ENCODE results near the gene PCNX4. TPM values are rescaled to one million over a fixed set of nuclear protein-coding genes. Genes with fewer than 3 reads are reported as not detected.
"Not testable (repeated sequence)": the region's sequence is repeated elsewhere in the genome, so short reads cannot be mapped to it uniquely, and the experiment has no call there.

PCNX4 gene
- total RNA-seq, 1 experiment from 2014 or later: 60.0 TPM

DNA sequence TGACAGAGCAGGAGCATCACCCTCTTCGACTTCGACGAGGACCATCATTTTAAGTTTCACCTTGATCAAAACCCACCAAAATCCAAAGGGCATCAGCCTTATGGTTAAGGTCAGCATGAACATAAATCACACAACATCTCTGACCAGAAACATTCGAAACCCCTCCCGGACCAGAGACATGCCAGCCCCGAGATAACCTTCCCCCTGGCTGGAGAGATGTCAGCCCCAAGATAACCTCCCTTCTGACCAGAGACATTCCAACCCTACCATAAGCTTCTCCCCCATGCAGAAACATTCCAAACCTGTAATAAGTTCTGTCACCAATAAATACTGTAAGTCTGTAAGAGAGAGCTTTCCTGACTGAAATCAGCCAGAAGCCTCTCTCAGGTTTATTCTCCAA is 6.3 kb downstream of the PCNX4 start:
- ChIA-PET CTCF (no interaction called here), POLR2A (no interaction called here)
- no peaks in the 10 kb centered on the region for H3K27me3 ChIP-seq (ENCODE audit: control insufficient read depth, insufficient read depth, low read length)
- ATAC-seq (no peak), DNase-seq (ENCODE audit: low read depth, low spot score) (no peak)
- no TSS peak for BruUV-seq (replicated peaks)
- intact Hi-C loops (cut with micrococcal nuclease; ENCODE audit: unreplicated experiment): loop anchor here (10.0 kb wide), 1 partner anchor 67 kb away; the partner anchor contains the start of gene DHRS7
- no peaks in the 10 kb centered on the region for H3K9me3 ChIP-seq (ENCODE audit: control insufficient read depth, insufficient read depth, low read depth, low read length)
- peaks cover 14% of the 10 kb centered on the region for H3K4me1 ChIP-seq (ENCODE audit: control insufficient read depth, insufficient read depth, low read length)
- H3K36me3 ChIP-seq (ENCODE audit: control insufficient read depth, insufficient read depth, low read length): no peaks in the 10 kb centered on the region; the same call in none of the 2 replicates
- in situ Hi-C loops (cut with HindIII; ENCODE audit: low pct_unique_long_range_greater_than_20kb, low sequenced_read_pairs): no loop called here
- no peak overlapping the region for H3K27ac ChIP-seq (ENCODE audit: low read length)
- H3K4me3 ChIP-seq (ENCODE audit: low read depth in 2 of 2, low read length in 2 of 2): no peak overlapping the region
- TF ChIP-seq SIN3A (IDR thresholded peaks at IDR 0.05; ENCODE audit: borderline replicate concordance, insufficient read depth, low read depth, low read length): no peak
- TF ChIP-seq, protein P1, sequence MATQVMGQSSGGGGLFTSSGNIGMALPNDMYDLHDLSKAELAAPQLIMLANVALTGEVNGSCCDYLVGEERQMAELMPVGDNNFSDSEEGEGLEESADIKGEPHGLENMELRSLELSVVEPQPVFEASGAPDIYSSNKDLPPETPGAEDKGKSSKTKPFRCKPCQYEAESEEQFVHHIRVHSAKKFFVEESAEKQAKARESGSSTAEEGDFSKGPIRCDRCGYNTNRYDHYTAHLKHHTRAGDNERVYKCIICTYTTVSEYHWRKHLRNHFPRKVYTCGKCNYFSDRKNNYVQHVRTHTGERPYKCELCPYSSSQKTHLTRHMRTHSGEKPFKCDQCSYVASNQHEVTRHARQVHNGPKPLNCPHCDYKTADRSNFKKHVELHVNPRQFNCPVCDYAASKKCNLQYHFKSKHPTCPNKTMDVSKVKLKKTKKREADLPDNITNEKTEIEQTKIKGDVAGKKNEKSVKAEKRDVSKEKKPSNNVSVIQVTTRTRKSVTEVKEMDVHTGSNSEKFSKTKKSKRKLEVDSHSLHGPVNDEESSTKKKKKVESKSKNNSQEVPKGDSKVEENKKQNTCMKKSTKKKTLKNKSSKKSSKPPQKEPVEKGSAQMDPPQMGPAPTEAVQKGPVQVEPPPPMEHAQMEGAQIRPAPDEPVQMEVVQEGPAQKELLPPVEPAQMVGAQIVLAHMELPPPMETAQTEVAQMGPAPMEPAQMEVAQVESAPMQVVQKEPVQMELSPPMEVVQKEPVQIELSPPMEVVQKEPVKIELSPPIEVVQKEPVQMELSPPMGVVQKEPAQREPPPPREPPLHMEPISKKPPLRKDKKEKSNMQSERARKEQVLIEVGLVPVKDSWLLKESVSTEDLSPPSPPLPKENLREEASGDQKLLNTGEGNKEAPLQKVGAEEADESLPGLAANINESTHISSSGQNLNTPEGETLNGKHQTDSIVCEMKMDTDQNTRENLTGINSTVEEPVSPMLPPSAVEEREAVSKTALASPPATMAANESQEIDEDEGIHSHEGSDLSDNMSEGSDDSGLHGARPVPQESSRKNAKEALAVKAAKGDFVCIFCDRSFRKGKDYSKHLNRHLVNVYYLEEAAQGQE (IDR thresholded peaks at IDR 0.05; ENCODE audit: insufficient read depth in 1 of 2, low read depth in 2 of 2, low read length in 1 of 2): no peak
- no peak for TF ChIP-seq POLR2AphosphoS5 (IDR thresholded peaks at IDR 0.05; ENCODE audit: low read depth, low read length)
- TF ChIP-seq TCF7L2 (IDR thresholded peaks at IDR 0.05; ENCODE audit: low read depth, low read length): no peak
- TF ChIP-seq, protein P2, sequence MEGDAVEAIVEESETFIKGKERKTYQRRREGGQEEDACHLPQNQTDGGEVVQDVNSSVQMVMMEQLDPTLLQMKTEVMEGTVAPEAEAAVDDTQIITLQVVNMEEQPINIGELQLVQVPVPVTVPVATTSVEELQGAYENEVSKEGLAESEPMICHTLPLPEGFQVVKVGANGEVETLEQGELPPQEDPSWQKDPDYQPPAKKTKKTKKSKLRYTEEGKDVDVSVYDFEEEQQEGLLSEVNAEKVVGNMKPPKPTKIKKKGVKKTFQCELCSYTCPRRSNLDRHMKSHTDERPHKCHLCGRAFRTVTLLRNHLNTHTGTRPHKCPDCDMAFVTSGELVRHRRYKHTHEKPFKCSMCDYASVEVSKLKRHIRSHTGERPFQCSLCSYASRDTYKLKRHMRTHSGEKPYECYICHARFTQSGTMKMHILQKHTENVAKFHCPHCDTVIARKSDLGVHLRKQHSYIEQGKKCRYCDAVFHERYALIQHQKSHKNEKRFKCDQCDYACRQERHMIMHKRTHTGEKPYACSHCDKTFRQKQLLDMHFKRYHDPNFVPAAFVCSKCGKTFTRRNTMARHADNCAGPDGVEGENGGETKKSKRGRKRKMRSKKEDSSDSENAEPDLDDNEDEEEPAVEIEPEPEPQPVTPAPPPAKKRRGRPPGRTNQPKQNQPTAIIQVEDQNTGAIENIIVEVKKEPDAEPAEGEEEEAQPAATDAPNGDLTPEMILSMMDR (IDR thresholded peaks at IDR 0.05): no peak

DNA sequence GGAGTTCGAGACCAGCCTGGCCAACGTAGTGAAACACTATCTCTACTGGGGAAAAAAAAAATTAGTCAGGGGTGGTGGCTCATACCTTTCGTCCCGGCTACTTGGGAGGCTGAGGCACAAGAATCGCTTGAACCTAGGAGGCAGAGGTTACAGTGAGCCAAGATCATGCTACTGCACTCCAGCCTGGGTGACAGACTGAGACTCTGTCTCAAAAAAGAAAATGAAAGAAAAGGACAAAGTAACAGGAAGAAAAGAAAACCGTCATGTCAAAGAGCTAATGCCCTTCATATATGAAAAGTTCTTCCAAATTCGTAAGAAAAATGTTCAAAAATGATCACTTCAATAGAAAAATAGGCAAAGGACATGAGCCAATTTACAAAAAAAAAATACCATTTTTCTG is 8.1 kb downstream of the PCNX4 start:
- BruUV-seq (replicated peaks); H3K4me1 ChIP-seq (ENCODE audit: control insufficient read depth, insufficient read depth, low read length); ATAC-seq; H3K9me3 ChIP-seq (ENCODE audit: control insufficient read depth, insufficient read depth, low read depth, low read length); DNase-seq (ENCODE audit: low read depth, low spot score); H3K36me3 ChIP-seq (ENCODE audit: control insufficient read depth, insufficient read depth, low read length); in situ Hi-C loops (cut with HindIII; ENCODE audit: low pct_unique_long_range_greater_than_20kb, low sequenced_read_pairs); H3K4me3 ChIP-seq (ENCODE audit: low read depth in 2 of 2, low read length in 2 of 2); POLR2A ChIA-PET; H3K27me3 ChIP-seq (ENCODE audit: control insufficient read depth, insufficient read depth, low read length); CTCF ChIA-PET; H3K27ac ChIP-seq (ENCODE audit: low read length): not testable (repeated sequence)
- intact Hi-C loops (cut with micrococcal nuclease; ENCODE audit: unreplicated experiment): loop anchor here (10.0 kb wide), 1 partner anchor 65 kb away; the partner anchor contains the start of gene DHRS7

DNA sequence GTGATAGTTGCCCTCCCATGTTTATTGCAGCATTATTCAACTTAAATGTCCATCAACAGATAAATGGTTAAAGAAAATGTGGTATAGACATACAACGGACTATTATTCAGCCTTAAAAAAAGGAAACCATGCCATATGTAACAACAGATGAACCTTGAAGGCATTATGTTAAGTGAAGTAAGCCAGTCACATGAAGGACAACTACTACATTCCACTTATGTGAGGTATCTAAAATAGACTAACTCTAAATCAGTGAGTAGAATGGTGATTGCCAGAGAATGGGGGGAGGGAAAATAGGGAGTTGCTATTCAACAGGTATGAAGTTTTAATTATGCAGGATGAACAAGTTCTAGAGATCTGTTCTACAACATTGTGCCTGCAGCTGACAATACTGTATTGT is 10.1 kb downstream of the PCNX4 start:
- TF ChIP-seq, protein P1 (IDR thresholded peaks at IDR 0.05; ENCODE audit: insufficient read depth in 1 of 2, low read depth in 2 of 2, low read length in 1 of 2): no peak
- TF ChIP-seq POLR2AphosphoS5 (IDR thresholded peaks at IDR 0.05; ENCODE audit: low read depth, low read length): no peak
- no peak for TF ChIP-seq TCF7L2 (IDR thresholded peaks at IDR 0.05; ENCODE audit: low read depth, low read length)
- no peaks in the 10 kb centered on the region for H3K9me3 ChIP-seq (ENCODE audit: control insufficient read depth, insufficient read depth, low read depth, low read length)
- BruUV-seq (replicated peaks): no TSS peak
- POLR2A ChIA-PET: no interaction called here
- no peaks in the 10 kb centered on the region for H3K36me3 ChIP-seq (ENCODE audit: control insufficient read depth, insufficient read depth, low read length)
- CTCF ChIA-PET: no interaction called here
- H3K4me1 ChIP-seq (ENCODE audit: control insufficient read depth, insufficient read depth, low read length): no peaks in the 10 kb centered on the region
- H3K27ac ChIP-seq (ENCODE audit: low read length): no peak overlapping the region
- H3K4me3 ChIP-seq (ENCODE audit: low read depth in 2 of 2, low read length in 2 of 2): no peak overlapping the region
- DNase-seq (ENCODE audit: low read depth, low spot score) (no peak), ATAC-seq (no peak)
- in situ Hi-C loops (cut with HindIII; ENCODE audit: low pct_unique_long_range_greater_than_20kb, low sequenced_read_pairs) (no loop called here), intact Hi-C loops (cut with micrococcal nuclease; ENCODE audit: unreplicated experiment) (no loop called here)
- H3K27me3 ChIP-seq (ENCODE audit: control insufficient read depth, insufficient read depth, low read length): no peaks in the 10 kb centered on the region

All from Panc1 (cell line).